K562 (cell line): ENCODE measurements around the gene SMARCA4.

ENCODE experiments used
- CTCF ChIP-seq, 3 experiments: IDR thresholded peaks in 2 of 3; conservative IDR thresholded peaks in 1 of 3; 2 replicates each; pipeline ENCODE4 v1.5.1; 2011 to 2012; ENCODE audit warnings: low read length in 3 of 3, mild to moderate bottlenecking in 3 of 3, control low read depth in 2 of 3, improper control_type of control experiment in 1 of 3, inconsistent platforms in 1 of 3, low read depth in 1 of 3, mixed read lengths in 1 of 3, moderate library complexity in 1 of 3; ENCODE audit not compliant: insufficient read depth in 2 of 3
- ETV5 ChIP-seq: sonication (generic); formaldehyde crosslinking; IDR thresholded peaks from 2 replicates; pipeline ENCODE4 v1.4.0; 2020; ENCODE audit warnings: low read depth, mild to moderate bottlenecking, missing genetic modification reagents
- EZH2 ChIP-seq: IDR thresholded peaks from 2 replicates; pipeline ENCODE4 v1.6.1; 2012; ENCODE audit warnings: low read depth, mild to moderate bottlenecking, inconsistent platforms, low read length, borderline replicate concordance
- HIVEP1 ChIP-seq: fragments of 250-450 bp; sonication (Bioruptor Pico); IDR thresholded peaks from 2 replicates; pipeline ENCODE4 v1.4.0; 2020; ENCODE audit warnings: mild to moderate bottlenecking
- PHF8 ChIP-seq: fragments of 200-600 bp; sonication (generic); IDR thresholded peaks from 2 replicates; pipeline ENCODE4 v1.6.1; 2012; ENCODE audit warnings: mixed run types, mild to moderate bottlenecking, inconsistent platforms, low read length, moderate library complexity, borderline replicate concordance
- REST ChIP-seq, 2 experiments: fragments of 450-650 bp; formaldehyde crosslinking in 1 of 2; IDR thresholded peaks; 2 replicates each; pipeline versions ENCODE4 v1.4.0 to v1.6.1; 2014 to 2020; ENCODE audit warnings: mild to moderate bottlenecking in 2 of 2, borderline replicate concordance in 1 of 2, low read depth in 1 of 2
- TCF7L2 ChIP-seq: fragments of 150-350 bp; IDR thresholded peaks from 2 replicates; pipeline ENCODE4 v1.6.1; 2016; ENCODE audit warnings: low read depth, mild to moderate bottlenecking, low read length, moderate library complexity
- TFAP4 ChIP-seq: sonication (generic); formaldehyde crosslinking; IDR thresholded peaks from 2 replicates; pipeline ENCODE4 v1.8.0; 2022; ENCODE audit warnings: missing genetic modification reagents, mild to moderate bottlenecking, moderate library complexity, borderline replicate concordance
- ZBTB33 ChIP-seq: sonication (generic); formaldehyde crosslinking; IDR thresholded peaks from 2 replicates; pipeline ENCODE4 v1.8.1; 2023; ENCODE audit warnings: mild to moderate bottlenecking, missing genetic modification reagents

- no peak for TF ChIP-seq CTCF (IDR thresholded peaks at IDR 0.05 in 2 of 3, conservative IDR thresholded peaks at IDR 0.05 in 1 of 3; ENCODE audit: insufficient read depth in 2 of 3, low read depth in 1 of 3, low read length in 3 of 3)
- no peak for TF ChIP-seq EZH2
- no peak for TF ChIP-seq HIVEP1 (CRISPR knock-in tag)
- TF ChIP-seq ZBTB33 (CRISPR knock-in tag): no peak
- no peak for TF ChIP-seq PHF8
- TF ChIP-seq TFAP4: no peak
- no peak for TF ChIP-seq TCF7L2
- TF ChIP-seq ETV5 (CRISPR knock-in tag): no peak
- TF ChIP-seq REST (IDR thresholded peaks at IDR 0.05; ENCODE audit: borderline replicate concordance): no peak
- no peak for TF ChIP-seq REST (CRISPR knock-in tag; IDR thresholded peaks at IDR 0.05; ENCODE audit: low read depth)
These were observed 26.9 kb downstream of the SMARCA4 start for GRCh38 chr19:10987571-10988297.
